Endothelial cell of umbilical vein (primary cell): Measurements from ENCODE around the gene TP53TG5.

ENCODE experiments used
- EZH2 ChIP-seq: IDR thresholded peaks from 2 replicates; pipeline ENCODE4 v1.6.1; 2012; ENCODE audit warnings: borderline replicate concordance, low read depth, mild to moderate bottlenecking, moderate library complexity, low read length, inconsistent platforms; ENCODE audit not compliant: severe bottlenecking
- FOS ChIP-seq: IDR thresholded peaks from 2 replicates; pipeline ENCODE4 v1.6.1; 2011; ENCODE audit warnings: mild to moderate bottlenecking, low read length, moderate library complexity, borderline replicate concordance; ENCODE audit not compliant: insufficient read depth
- GATA2 ChIP-seq: IDR thresholded peaks from 2 replicates; pipeline ENCODE4 v1.7.0; 2011; ENCODE audit warnings: low read depth, mild to moderate bottlenecking, moderate library complexity, mixed read lengths, low read length; ENCODE audit not compliant: insufficient read length, insufficient read depth
- JUN ChIP-seq: IDR thresholded peaks from 2 replicates; pipeline ENCODE4 v1.6.1; 2011; ENCODE audit warnings: borderline replicate concordance, low read depth; ENCODE audit not compliant: insufficient read length, insufficient read depth
- MYC ChIP-seq: IDR thresholded peaks from one replicate; pipeline ENCODE4 v1.6.1; 2011; ENCODE audit warnings: mild to moderate bottlenecking, low read depth, low read length
- POLR2A ChIP-seq: IDR thresholded peaks from 2 replicates; pipeline ENCODE4 v1.6.1; 2012; ENCODE audit warnings: low read depth, mild to moderate bottlenecking, control low read depth, low read length
- POLR2AphosphoS5 ChIP-seq: IDR thresholded peaks from 2 replicates; pipeline ENCODE4 v1.6.1; 2012; ENCODE audit warnings: low read depth, mild to moderate bottlenecking, control low read depth, low read length, moderate library complexity; ENCODE audit not compliant: insufficient read depth
- TF ChIP-seq, protein P1 (sequence below), 2 donors: IDR thresholded peaks; 1 replicate in 1 of 2; 2 replicates in 1 of 2; pipeline ENCODE4 v1.5.1; 2011; ENCODE audit warnings: low read length in 2 of 2, mild to moderate bottlenecking in 2 of 2, moderate library complexity in 2 of 2, control low read depth in 1 of 2, inconsistent platforms in 1 of 2, low read depth in 1 of 2; ENCODE audit not compliant: insufficient read depth in 1 of 2; ENCODE audit errors: extremely low read depth in 1 of 2

DNA sequence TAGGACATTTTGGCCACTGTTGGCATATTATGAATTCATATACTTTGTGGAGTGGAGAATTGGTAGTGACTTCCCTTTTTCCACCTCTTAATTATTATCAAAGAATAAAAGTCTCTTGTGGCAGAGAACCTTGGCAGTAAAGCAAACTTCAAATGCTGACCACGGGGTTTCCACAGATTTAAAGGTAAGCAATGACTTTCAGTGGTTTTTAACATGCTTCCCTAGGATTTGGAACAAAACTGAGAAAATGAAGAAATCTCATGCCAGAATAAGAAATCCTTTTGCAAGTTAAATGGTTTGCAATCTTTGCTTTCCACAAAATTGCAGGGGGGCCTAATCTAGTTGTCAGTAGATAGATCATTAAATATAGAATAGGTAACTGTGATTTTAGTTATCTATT, 27.9 kb downstream of the TP53TG5 start:
- TF ChIP-seq POLR2A (no peak), POLR2AphosphoS5 (no peak), GATA2 (no peak), FOS (no peak), JUN (no peak), EZH2 (no peak), MYC (no peak)
- TF ChIP-seq, protein P1, sequence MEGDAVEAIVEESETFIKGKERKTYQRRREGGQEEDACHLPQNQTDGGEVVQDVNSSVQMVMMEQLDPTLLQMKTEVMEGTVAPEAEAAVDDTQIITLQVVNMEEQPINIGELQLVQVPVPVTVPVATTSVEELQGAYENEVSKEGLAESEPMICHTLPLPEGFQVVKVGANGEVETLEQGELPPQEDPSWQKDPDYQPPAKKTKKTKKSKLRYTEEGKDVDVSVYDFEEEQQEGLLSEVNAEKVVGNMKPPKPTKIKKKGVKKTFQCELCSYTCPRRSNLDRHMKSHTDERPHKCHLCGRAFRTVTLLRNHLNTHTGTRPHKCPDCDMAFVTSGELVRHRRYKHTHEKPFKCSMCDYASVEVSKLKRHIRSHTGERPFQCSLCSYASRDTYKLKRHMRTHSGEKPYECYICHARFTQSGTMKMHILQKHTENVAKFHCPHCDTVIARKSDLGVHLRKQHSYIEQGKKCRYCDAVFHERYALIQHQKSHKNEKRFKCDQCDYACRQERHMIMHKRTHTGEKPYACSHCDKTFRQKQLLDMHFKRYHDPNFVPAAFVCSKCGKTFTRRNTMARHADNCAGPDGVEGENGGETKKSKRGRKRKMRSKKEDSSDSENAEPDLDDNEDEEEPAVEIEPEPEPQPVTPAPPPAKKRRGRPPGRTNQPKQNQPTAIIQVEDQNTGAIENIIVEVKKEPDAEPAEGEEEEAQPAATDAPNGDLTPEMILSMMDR (IDR thresholded peaks at IDR 0.05; ENCODE audit: extremely low read depth in 1 of 2, insufficient read depth in 1 of 2, low read depth in 1 of 2, low read length in 2 of 2), result no peak
